Bronchial epithelial cell (primary cell): Measurements from ENCODE around the gene SBK3. TPM values are rescaled to one million over a fixed set of nuclear protein-coding genes. Genes with fewer than 3 reads are reported as not detected.
A peak's percentile ranks its signal among the peaks of the same experiment; 100 is the strongest.
"Not testable (repeated sequence)": the region's sequence is repeated elsewhere in the genome, so short reads cannot be mapped to it uniquely, and the experiment has no call there.

Source experiments
- DNase-seq: peaks from one replicate; pipeline ENCODE4 v3.0.0-alpha.2; 2010; ENCODE audit warnings: low read depth
- FAIRE-seq: peaks from 2 replicates; lab custom pipeline; 2011; peaks lifted over from hg19 to GRCh38; lab: Jason Lieb, UNC
- H3K27me3 ChIP-seq: 2 replicates; pipeline ENCODE4 v1.5.1; 2011; ENCODE audit warnings: low read length; ENCODE audit not compliant: control insufficient read depth, insufficient read depth
- H3K36me3 ChIP-seq: 2 replicates; pipeline ENCODE4 v1.5.1; 2011; ENCODE audit warnings: low read length; ENCODE audit not compliant: control insufficient read depth, insufficient read depth
- H3K4me3 ChIP-seq: 2 replicates; pipeline ENCODE4 v1.5.1; 2011; ENCODE audit warnings: mild to moderate bottlenecking, low read depth, low read length, control low read depth
- total RNA-seq: library from RNA; depleted of rRNA; stranded (reverse); fragments of >200 nt; gene quantifications from 2 replicates; pipeline ENCODE4 v1.2.1, GENCODE V29; 2014
- TF ChIP-seq, protein P1 (sequence below): IDR thresholded peaks from 2 replicates; pipeline ENCODE4 v1.5.1; 2011; ENCODE audit warnings: mild to moderate bottlenecking, moderate library complexity, low read length, control low read depth, inconsistent platforms; ENCODE audit not compliant: insufficient read depth, severe bottlenecking

Gene SBK3
- total RNA-seq, 1 donor from 2014 or later: not detected

- TF ChIP-seq, protein P1, sequence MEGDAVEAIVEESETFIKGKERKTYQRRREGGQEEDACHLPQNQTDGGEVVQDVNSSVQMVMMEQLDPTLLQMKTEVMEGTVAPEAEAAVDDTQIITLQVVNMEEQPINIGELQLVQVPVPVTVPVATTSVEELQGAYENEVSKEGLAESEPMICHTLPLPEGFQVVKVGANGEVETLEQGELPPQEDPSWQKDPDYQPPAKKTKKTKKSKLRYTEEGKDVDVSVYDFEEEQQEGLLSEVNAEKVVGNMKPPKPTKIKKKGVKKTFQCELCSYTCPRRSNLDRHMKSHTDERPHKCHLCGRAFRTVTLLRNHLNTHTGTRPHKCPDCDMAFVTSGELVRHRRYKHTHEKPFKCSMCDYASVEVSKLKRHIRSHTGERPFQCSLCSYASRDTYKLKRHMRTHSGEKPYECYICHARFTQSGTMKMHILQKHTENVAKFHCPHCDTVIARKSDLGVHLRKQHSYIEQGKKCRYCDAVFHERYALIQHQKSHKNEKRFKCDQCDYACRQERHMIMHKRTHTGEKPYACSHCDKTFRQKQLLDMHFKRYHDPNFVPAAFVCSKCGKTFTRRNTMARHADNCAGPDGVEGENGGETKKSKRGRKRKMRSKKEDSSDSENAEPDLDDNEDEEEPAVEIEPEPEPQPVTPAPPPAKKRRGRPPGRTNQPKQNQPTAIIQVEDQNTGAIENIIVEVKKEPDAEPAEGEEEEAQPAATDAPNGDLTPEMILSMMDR: peak; percentile 11
- Histone ChIP-seq H3K36me3 (no peaks in the 10 kb centered on the region), H3K27me3 (no peaks in the 10 kb centered on the region), H3K4me3 (no peak within 1 kb of the TSS)
- FAIRE-seq (no peak), DNase-seq (no peak)
Measured at GRCh38 chr19:55536951-55537740, 8.2 kb downstream of the SBK3 start, which contains the start of gene SBK2. TSS of gene SBK2 (minus strand) at chr19:55537133. CDS start at chr19:55536294, 839 bp downstream.

- DNase-seq (no peak), FAIRE-seq (no peak)
- H3K36me3 ChIP-seq: no peaks in the 10 kb centered on the region
- no peak overlapping the region for H3K4me3 ChIP-seq
- TF ChIP-seq, protein P1: no peak
- H3K27me3 ChIP-seq: no peaks in the 10 kb centered on the region
Measured at GRCh38 chr19:55536366-55536765, 9.0 kb downstream of the SBK3 start.

DNA sequence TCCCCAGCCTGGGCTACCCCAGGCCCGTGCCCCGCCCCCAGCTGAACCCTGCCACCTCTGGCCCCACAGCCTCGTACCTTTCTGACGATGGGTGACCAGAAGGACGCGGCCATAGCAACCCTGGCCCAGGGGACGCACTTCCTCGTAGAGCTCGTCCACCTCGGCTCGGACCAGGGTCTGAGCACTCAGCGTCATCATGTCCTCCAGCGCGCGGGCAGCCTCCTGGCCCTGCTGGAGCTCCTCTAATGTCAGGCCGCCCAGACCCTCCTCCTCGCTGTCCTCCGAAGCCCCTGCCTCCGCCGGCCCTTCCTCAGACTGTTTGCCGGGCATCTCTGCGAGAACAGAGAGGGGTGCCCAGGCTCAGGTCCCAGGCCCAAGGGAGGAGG, 9.4 kb downstream of the SBK3 start:
- Histone ChIP-seq H3K4me3 (no peak overlapping the region), H3K36me3 (no peaks in the 10 kb centered on the region), H3K27me3 (no peaks in the 10 kb centered on the region)
- no peak for FAIRE-seq
- TF ChIP-seq, protein P1: no peak
- no peak for DNase-seq

DNA sequence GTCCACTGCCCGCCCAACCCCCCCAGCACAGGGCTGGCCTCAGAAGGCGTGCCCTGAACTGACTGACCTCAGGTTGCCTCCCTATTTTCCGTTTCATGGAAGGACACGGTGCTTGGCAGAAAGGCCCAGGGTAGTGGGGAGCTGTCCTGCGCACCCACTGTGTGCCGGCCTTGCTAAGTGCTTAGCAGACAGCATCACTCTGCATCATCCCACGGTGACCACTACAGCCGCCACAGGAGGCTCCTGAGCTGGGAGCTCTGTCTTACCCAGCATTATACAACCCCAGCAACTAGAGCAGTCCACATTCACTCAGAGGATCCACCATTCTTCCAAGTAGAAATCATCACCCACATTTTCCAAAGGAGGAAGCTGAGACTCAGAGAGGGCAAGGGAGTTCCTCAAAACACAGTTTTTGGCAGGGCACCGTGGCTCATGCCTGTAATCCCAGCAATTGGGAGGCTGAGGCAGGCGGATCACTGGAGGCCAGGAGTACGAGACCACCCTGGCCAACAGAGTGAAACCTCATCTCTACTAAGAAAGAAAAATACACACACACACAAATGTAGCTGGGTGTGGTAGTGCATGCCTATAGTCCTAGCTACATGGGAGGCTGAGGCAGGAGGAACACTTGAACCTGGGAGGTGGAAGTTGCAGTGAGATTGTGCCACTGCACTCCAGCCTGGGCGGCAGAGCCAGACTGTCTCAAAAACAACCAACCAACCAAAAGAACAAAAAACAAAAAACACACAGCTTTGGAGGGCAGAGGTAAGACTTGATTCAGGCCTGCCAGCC, 10.0 kb downstream of the SBK3 start:
- no peaks in the 10 kb centered on the region for H3K36me3 ChIP-seq
- H3K4me3 ChIP-seq: no peak overlapping the region
- FAIRE-seq (no peak), DNase-seq (no peak)
- TF ChIP-seq, protein P1: no peak
- H3K27me3 ChIP-seq: no peaks in the 10 kb centered on the region

DNA sequence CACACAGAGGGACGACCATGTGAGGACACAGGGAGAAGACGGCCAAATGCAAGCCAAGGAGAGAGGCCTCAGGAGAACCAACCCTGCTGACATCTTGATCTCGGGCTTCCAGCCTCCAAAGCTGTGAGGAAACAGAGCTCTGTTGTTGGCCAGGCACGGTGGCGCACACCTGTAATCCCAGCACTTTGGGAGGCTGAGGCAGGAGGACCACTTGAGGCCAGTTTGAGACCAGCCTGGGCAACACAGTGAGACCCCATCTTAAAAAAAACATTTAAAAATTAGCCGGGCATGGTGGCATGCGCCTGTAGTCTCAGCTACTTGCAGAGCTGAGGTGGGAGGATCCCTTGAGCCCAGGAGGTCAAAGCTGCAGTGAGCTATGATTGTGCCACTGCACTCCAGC, 11.1 kb downstream of the SBK3 start:
- H3K36me3 ChIP-seq, DNase-seq, H3K27me3 ChIP-seq, H3K4me3 ChIP-seq, FAIRE-seq: not testable (repeated sequence)

DNA sequence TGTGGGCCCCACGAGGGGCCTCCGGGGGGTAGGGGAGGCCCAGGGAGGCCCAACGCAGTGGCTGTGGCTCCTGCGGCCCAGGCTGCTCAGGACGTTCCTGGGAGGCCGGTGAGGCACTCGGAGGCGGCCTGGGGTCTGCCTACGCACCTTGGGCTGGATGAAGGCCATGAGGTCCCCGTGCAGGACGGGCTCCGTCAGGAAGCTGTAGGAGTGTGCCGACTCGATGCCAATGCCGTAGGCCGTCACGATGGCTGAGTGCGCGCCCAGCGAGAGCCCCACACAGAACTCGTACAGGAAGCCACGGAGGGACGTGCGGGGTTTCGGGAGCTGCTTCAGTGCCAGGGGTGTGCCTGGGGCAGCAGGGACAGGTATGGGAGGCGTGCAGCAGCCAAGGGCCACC, 14.3 kb downstream of the SBK3 start:
- FAIRE-seq (no peak), DNase-seq (no peak)
- H3K36me3 ChIP-seq: no peaks in the 10 kb centered on the region
- TF ChIP-seq, protein P1: no peak
- no peaks in the 10 kb centered on the region for H3K27me3 ChIP-seq
- H3K4me3 ChIP-seq: no peak overlapping the region
